GM13976 (cell line): ENCODE data around the gene NTM.

ENCODE experiments used
- DNase-seq: peaks from one replicate; pipeline ENCODE4 v3.0.0; 2012; ENCODE audit warnings: low spot score
- CTCF ChIP-seq: IDR thresholded peaks from 2 replicates; pipeline ENCODE4 v1.5.1; 2012; ENCODE audit warnings: borderline replicate concordance, mild to moderate bottlenecking; ENCODE audit not compliant: insufficient read depth; ENCODE audit errors: extremely low read depth, missing control alignments, control extremely low read depth
- in situ Hi-C: fragments of 300-500 bp; cut with MboI; formaldehyde crosslinking; loops from one replicate; pipeline ENCODE4 v1.12.0; 2022; ENCODE audit warnings: low sequenced_read_pairs, mixed read lengths, inconsistent platforms; ENCODE audit not compliant: unreplicated experiment

NTM gene

GRCh38 chr11:132052342-132052741 lies 681.9 kb downstream of the NTM start:
- in situ Hi-C loops = no loop called here
- TF ChIP-seq CTCF = no peak

GRCh38 chr11:132052904-132053303 lies 682.5 kb downstream of the NTM start:
- TF ChIP-seq CTCF = no peak
- in situ Hi-C loops = no loop called here
- no peak for DNase-seq

More at GRCh38 chr11:132052342-132052741, 681.9 kb downstream of the NTM start:
- no peak for DNase-seq

- in situ Hi-C loops = no loop called here
- DNase-seq = no peak
- no peak for TF ChIP-seq CTCF
Measured at GRCh38 chr11:132054822-132055221, 684.4 kb downstream of the NTM start.

- in situ Hi-C loops = no loop called here
- TF ChIP-seq CTCF = no peak
- no peak for DNase-seq
Measured at GRCh38 chr11:132055296-132055695, 684.9 kb downstream of the NTM start.

- TF ChIP-seq CTCF = no peak
- no peak for DNase-seq
- in situ Hi-C loops = no loop called here
Measured at GRCh38 chr11:132056689-132057088, 686.3 kb downstream of the NTM start.

GRCh38 chr11:132057266-132057665 lies 686.9 kb downstream of the NTM start:
- in situ Hi-C loops = no loop called here
- TF ChIP-seq CTCF = no peak
- DNase-seq = no peak
